T-helper 9 cell (primary cell): Measurements from ENCODE around the gene CDKN2D.

ENCODE experiments used
- DNase-seq: peaks from one replicate; pipeline ENCODE4 v3.0.0-alpha.2; 2020
- total RNA-seq, 2 donors: gene quantifications; one replicate each; lab custom pipeline; 2026; lab: John Stamatoyannopoulos, UW

The CDKN2D gene
- total RNA-seq: 31.3 to 82.1 reads per million in 2 donors

DNA sequence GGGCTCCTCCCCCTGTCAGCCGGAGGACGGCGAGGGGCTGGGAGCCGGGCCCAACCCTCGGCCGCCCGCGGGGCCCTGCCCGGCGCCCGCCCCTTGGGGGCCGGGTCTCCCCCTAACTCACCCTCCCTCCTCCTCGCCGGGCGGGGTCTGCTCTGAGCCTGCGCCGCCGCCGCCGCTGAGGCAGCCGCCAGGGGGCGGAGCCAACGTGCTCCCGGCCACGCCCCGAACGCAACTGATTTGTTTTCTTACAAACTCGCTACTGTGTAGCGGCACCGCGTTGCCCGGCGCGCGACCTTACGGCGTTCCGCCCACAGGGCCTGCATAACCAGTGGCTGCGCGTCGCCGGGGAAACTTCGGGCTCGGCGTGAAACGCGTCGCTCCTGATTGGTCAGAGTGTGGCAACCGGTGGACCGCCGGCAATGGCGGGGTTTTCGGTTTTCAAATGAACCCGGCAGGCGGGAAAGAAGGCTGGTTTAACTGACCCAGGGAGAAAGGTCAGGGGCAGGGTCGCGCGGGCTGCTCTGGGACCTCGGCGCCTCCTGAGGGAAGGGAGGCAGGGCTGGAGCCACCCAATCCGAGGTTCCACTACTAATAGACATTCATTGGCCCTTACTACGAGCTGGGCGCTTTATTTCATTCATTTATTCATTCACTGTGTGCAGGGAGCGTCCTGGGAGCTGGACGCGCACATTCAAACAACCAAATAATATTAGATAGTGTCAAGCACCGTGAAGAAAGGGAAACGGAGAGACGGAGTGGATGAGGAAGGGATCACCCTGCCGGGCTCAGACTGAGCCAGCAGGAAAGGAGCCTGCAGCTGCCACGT, at the start of gene CDKN2D:
TSS of gene CDKN2D (minus strand) at position 154 of the 826 bp plus-strand sequence. CDS start 326 bp downstream, outside the sequence.
- DNase-seq: peak; percentile 99

DNA sequence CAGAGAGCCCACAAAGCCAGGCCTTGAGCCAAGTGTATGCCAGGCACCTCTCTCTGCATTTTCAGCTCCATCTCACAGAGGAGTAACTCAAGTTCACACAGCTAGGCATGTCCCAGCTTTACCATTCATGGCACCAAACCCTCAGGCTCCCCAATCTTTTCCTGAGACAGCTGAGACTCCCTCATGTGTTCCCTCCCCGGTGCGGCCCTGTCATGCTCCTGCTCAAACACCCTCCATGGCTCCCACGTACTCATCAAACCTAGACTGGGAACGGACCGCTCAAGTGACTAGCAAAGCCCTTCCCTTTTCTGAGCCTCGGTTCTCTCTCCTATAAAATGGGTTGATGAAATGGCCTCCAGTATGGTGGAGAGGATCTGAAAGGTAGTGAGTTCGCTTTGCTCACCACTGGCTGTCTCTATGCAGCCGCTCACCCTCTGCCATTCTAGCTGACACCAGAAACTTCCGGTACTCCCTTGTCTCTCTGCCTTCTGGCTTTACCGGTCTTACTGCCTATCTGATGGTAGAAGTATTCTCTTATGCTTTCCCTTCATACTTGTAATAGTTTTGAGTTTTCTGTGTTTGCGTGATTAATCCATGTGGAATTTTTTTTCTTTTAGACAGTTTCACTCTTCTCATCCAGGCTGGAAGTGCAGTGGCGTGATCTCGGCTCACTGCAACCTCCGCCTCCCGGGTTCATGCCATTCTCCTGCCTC, 48.8 kb upstream of the CDKN2D start:
- no peak for DNase-seq

- DNase-seq: no peak
Measured at GRCh38 chr19:10615429-10616023, 46.7 kb upstream of the CDKN2D start.

DNA sequence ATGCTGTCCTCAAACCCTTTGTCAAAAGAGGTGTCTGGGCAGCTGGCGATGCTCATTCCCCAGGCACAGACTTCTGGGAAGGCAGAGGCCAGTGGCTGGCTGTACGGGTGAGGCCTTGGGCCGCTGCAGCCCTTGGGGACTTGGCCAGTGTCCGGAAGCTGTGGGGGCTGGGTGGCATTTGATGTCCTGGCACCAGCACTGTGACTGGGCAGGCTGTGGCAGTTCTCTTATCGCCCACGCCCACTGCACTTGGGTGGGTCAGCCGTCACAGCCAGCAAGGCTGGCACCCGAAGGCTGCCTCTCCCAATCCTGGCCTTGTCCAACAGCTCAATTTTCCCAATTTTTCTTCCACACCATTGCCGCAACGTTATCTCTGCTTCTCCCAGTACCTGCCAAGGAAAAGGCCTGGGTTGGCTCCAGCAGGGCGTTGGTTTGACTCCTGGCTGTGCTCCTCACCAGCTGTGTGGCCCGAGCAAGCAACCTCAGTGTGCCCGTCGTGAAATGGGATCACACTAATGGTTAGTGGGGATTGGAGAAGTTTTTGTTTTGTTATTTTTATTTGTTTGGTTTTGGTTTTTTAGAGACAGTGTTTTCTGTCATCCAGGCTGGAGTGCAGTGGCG, 43.8 kb upstream of the CDKN2D start:
- DNase-seq: no peak

DNA sequence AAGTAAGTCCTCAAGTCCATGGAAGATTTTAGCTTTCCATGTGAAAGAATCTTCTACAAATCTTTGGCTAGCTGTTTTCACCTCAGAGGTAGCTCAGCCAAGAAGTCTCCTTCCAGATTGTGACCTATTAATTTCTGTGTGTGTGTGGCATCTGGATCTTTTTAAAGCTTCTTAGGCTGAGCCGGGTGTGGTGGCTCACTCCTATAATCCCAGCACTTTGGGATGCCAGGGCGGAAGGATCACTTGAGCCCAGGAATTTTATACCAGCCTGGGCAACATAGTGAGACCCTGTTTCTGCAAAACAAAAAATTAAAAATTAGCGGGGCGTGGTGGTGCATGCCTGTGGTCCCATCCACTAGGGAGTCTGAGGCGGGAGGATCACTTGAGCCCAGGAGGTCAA, 43.1 kb upstream of the CDKN2D start:
- DNase-seq: no peak

DNA sequence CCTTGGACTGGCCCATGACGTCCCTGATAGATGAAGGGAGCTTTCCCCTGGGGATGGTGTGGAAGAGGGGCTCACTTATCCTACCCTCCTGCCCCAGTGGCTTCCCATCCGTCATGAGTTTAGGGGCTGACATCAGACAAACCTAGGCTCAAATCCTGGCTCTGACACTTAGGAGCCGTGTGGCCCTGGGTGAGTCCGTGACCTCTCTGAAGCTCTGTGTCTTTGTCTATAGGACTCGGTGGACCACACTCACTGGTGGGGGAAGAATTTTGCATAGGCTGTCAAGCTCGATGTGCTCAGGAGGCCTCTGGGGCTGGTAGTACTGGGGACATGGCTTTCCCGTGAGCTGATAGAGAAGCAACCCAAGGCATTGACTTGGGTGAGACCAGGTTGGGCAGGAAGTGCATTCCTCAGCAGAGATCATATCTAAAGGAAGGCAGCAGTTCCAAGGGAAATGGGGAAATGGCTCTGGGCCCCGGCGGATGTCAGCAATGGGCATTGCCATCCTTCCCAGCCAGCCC, 35.7 kb upstream of the CDKN2D start:
- DNase-seq: no peak

DNA sequence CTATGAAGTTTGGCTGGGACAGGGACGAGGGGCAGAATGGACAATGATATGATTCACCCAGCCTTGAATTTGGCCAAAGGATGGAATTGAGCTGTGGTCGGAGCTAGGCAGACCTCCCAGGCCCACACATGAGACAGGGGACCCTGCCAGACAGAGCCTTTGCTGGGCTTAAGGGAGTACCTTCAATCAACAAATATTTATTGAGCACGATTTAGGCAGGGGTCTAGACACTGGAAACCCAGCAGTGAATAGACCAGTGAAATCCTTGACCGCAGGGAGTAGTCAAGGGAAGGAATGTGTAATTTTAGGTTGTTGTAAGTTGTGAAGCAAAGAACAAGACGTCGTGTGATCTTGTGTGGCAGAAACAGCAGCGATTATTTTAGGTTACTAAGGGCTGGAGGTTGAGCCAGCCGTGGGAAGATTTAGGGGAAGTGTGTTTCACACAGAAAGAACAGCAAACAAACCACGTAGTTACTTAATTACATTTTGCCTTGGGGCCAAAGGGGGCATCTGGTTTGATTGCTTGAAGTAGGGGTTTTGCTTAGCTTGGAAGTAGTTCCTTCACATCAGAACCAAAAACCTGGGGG, 35.2 kb upstream of the CDKN2D start:
- DNase-seq: no peak

DNA sequence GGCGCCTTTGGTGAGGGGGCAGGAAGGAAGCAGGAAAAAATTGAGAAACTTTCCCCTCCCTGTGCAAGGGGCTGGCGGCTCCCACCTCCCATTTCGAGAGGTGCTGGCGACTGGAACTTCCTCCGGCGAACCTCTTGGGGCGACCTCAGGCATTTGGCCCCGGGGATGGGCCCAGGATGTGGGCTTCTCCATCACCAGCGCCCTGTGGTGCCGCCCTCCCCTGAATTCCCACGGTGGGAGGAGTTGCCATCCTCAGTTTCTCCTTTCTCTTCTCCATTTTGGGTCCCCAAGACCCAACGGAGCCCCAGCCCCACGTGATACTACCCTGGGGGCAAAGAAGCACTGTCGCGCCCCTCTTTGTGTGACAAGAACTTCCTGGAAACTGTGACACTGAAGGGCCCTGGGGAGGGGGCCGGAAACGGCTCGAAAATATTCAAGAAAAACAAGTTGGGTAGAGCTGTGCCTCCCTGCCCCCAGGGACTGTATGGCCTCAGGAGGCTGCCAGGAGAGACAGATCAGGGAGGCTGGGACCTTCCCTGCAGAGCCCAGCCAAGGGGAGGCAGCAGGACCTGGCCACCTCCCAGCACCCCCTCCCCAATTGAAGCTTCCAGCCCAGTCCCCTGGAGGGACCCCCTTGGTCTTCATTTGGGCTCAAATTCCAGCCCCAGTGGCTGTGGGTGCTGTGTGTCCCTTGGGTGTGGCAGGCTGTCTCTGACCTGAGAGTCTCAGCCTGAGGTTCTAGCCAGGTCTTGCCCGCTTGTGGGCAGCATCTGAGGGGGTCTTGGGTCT, 34.5 kb upstream of the CDKN2D start:
- peak; percentile 55 for DNase-seq

- peak; percentile 90 for DNase-seq
Measured at GRCh38 chr19:10602330-10603083, 33.7 kb upstream of the CDKN2D start.

DNA sequence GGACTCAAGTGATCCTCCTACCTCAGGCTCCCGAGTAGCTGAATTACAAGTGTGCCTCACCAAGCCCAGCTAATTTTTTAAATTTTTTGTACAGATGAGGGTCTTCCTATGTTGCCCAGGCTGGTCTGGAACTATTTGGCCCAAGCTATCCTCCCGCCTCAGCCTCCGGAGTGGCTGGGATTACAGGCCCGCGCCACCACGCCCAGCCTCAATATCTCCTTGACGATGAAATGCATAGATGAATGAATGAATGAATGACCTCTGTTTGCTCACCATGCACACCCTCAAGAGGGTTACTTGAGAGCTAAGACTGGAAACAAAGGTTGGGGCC, 33.2 kb upstream of the CDKN2D start:
- no peak for DNase-seq

DNA sequence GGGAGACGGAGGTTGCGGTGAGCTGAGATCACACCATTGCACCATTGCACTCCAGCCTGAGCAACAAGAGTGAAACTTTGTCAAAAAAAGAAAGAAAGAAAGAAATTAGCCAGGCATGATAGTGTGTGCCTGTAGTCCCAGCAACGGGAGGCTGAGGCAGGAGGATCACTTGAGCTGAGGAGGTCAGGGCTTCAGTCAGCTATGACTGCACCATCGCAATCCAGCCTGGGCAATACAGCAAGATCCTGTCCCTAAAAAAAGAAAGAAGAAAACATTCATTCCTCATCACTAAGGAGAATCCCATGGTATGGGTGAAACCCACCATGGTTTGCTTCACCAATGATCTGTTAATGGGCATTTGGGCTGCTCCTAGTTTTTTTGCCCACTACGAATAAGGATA, 31.4 kb upstream of the CDKN2D start:
- DNase-seq: no peak

GRCh38 chr19:10593820-10594637, 25.2 kb upstream of the CDKN2D start:
- no peak for DNase-seq

DNA sequence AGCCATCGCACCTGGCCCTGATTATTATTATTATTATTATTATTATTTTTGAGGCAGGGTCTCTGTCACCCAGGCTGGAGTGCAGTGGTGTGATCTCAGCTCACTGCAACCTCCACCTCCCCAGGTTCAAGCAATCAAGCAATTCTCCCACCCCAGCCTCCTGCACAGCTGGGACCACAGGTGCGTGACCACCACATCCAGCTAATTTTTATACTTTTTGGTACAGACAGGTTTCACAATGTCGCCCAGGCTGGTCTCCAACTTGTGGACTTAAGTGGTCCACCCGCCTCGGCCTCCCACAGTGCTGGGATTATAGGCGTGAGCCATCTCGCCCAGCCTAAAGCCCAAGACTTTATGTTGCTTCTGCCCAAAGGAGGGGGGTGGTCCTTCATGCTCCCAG, 24.4 kb upstream of the CDKN2D start:
- DNase-seq: no peak

DNA sequence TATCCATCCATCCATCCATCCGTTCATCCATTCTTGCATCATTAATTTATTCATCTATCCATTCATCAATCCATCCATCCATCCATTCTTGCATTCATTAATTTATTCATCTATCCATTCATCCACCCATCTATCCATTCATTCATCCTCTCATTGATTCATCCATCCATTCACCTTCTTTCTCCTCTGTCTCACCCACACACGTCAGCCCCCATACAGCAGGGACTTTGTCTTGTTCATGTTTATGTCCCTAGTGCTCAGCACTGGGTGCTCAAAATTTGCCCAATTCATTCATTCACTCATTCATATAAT, 19.0 kb upstream of the CDKN2D start:
- DNase-seq: no peak

DNA sequence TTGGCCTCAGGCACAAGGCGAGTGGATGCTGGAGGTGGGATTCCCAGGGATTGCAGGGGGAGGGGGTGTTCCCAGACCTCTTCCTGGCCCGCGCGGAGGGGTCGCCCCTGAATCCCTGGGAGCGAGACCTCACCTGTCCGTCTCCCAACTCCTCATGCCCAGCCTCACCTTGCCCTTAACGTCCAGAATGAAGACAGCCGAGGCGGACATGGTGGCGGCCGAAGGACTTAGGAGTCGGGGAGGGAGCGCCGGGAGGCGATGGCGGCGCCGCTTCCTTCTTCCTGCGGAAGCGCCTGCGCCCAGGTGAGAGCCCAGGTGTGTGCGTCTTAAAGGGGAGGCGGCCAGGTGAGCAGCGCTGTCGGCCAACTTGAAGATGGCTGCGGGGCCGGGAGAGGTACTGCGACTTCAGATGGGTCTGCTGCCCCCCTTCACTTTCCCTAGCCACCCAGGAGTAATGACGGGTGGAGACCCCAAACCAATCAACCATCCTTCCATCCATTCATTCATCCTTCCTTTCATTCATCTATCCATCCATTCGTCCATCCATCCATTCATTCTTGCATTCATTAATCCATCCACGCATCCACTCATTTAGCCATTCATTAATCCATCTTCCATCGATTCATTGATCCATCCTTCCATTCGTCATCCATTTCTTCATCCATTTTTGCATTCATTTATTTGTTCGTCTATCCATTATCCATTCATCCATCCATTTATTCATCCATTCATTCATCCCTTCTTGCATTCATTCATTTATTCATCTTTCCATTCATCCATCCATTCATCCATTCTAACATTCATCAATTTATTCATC, 18.5 kb upstream of the CDKN2D start, which contains the start of gene AP1M2:
TSS of gene AP1M2 (minus strand) at position 291 of the 817 bp plus-strand sequence. CDS start at position 210, 81 bp downstream.
- no peak for DNase-seq

DNA sequence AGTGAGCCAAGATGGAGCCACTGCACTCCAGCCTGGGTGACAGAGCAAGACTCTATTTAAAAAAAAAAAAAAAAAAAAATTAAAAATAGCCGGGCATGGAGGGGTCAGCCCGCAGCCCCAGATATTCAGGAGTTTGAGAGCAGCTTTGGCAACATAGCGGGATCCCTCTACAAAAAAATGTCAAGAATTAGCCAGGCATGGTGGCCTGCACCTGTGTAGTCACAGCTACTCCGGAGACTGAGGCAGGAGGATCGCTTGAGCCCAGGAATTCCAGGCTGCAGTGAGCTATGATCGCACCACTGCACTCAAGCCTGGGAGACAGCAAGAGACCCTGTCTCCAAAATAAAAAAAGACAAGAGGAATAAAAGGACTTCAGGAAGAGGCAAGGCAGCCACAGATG, 17.6 kb upstream of the CDKN2D start:
- no peak for DNase-seq

GRCh38 chr19:10583036-10583776, 14.4 kb upstream of the CDKN2D start:
- no peak for DNase-seq

DNA sequence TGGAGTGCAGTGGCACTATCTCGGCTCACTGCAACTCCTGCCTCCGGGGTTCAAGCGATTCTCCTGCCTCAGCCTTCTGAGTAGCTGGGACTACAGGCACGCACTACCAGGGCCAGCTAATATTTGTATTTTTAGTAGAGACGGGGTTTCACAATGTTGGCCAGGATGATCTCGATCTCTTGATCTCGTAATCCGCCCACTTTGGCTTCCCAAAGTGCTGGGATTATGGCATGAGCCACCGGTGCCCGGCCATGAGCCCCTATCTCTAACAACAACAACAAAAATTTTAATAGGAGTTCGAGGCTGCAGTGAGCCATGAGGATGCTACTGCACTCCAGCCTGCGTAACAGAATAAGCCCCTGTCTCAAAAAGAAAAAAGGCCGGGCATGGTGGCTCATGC, 13.3 kb upstream of the CDKN2D start:
- DNase-seq: no peak
